ENCODE data around the gene NGEF.

GRCh38 chr2:232926431-232926939, 86.6 kb downstream of the NGEF start:
- no peak for TF ChIP-seq CTCF (IDR thresholded peaks at IDR 0.05; ENCODE audit: low read depth, low read length, missing input control)
- TF ChIP-seq MAX (IDR thresholded peaks at IDR 0.05): no peak
- no peak for TF ChIP-seq REST (IDR thresholded peaks at IDR 0.05)
- TF ChIP-seq TAF1 (conservative IDR thresholded peaks at IDR 0.05): no peak
- TF ChIP-seq SP1 (IDR thresholded peaks at IDR 0.05): no peak
- TF ChIP-seq RXRA (IDR thresholded peaks at IDR 0.05): no peak
- TF ChIP-seq ZBTB33 (IDR thresholded peaks at IDR 0.05): no peak
- TF ChIP-seq RAD21 (IDR thresholded peaks at IDR 0.05): no peak
- TF ChIP-seq ATF3 (IDR thresholded peaks at IDR 0.05): no peak
- no peak for TF ChIP-seq YY1 (IDR thresholded peaks at IDR 0.05)
